ENCODE results near the gene ZNF521.

ZNF521 gene

GRCh38 chr18:25125680-25126079 is 226.3 kb downstream of the ZNF521 start:
- no peak for DNase-seq (ENCODE audit: low read depth)

- no peak for DNase-seq (ENCODE audit: low read depth)
Observed at GRCh38 chr18:25123438-25124232, 228.3 kb downstream of the ZNF521 start.

GRCh38 chr18:25121442-25121841 is 230.5 kb downstream of the ZNF521 start:
- no peak for DNase-seq (ENCODE audit: low read depth)

- DNase-seq (ENCODE audit: low read depth) = no peak
Observed at GRCh38 chr18:25113566-25113965, 238.4 kb downstream of the ZNF521 start.

- DNase-seq (ENCODE audit: low read depth) = no peak
Observed at GRCh38 chr18:25112821-25113434, 239.0 kb downstream of the ZNF521 start.

GRCh38 chr18:25111377-25112288 is 240.3 kb downstream of the ZNF521 start:
- no peak for DNase-seq (ENCODE audit: low read depth)

GRCh38 chr18:25109484-25109883 is 242.5 kb downstream of the ZNF521 start:
- no peak for DNase-seq (ENCODE audit: low read depth)

- DNase-seq (ENCODE audit: low read depth) = no peak
Observed at GRCh38 chr18:25103468-25104155, 248.4 kb downstream of the ZNF521 start.

GRCh38 chr18:25102662-25103061 is 249.3 kb downstream of the ZNF521 start:
- no peak for DNase-seq (ENCODE audit: low read depth)

- no peak for DNase-seq (ENCODE audit: low read depth)
Observed at GRCh38 chr18:25100418-25100817, 251.5 kb downstream of the ZNF521 start.

- DNase-seq (ENCODE audit: low read depth) = no peak
Observed at GRCh38 chr18:25099895-25100294, 252.1 kb downstream of the ZNF521 start.

- no peak for DNase-seq (ENCODE audit: low read depth)
Observed at GRCh38 chr18:25097569-25098056, 254.4 kb downstream of the ZNF521 start.

GRCh38 chr18:25097057-25097456 is 254.9 kb downstream of the ZNF521 start:
- DNase-seq (ENCODE audit: low read depth) = no peak

- no peak for DNase-seq (ENCODE audit: low read depth)
Observed at GRCh38 chr18:25093141-25093540, 258.8 kb downstream of the ZNF521 start.

- DNase-seq (ENCODE audit: low read depth) = no peak
Observed at GRCh38 chr18:25089470-25089869, 262.5 kb downstream of the ZNF521 start.

GRCh38 chr18:25086876-25087275 is 265.1 kb downstream of the ZNF521 start:
- no peak for DNase-seq (ENCODE audit: low read depth)

GRCh38 chr18:25081001-25081400 is 271.0 kb downstream of the ZNF521 start:
- DNase-seq (ENCODE audit: low read depth) = no peak

GRCh38 chr18:25080211-25080610 is 271.8 kb downstream of the ZNF521 start:
- DNase-seq (ENCODE audit: low read depth) = no peak

GRCh38 chr18:25077944-25078723 is 273.8 kb downstream of the ZNF521 start:
- no peak for DNase-seq (ENCODE audit: low read depth)

- no peak for DNase-seq (ENCODE audit: low read depth)
Observed at GRCh38 chr18:25077038-25077943, 274.7 kb downstream of the ZNF521 start.
